K562 (cell line): ENCODE results near the gene EXOSC1. TPM values are rescaled to one million over a fixed set of nuclear protein-coding genes. Genes with fewer than 3 reads are reported as not detected.

ENCODE experiments used
- ATAC-seq: fragments of 200-7000 bp; cut with Tn5 transposase; 3 replicates; pipeline ENCODE4 v1.9.1; 2020; ENCODE audit warnings: moderate library complexity
- BruUV-seq: library from RNA; stranded (reverse); fragments of 400-500 nt; replicated peaks from 2 replicates; lab custom pipeline; 2021; lab: Mats Ljungman, UMichigan
- CTCF ChIA-PET: fragments of 300-600 bp; formaldehyde crosslinking; extraction: SDS; loops from one replicate; lab custom pipeline; 2021; ENCODE audit warnings: low intra/inter-chr PET ratio; lab: Yijun Ruan, JAX
- POLR2A ChIA-PET: fragments of 300-600, 350-650 bp; sonication (Branson Sonifier 250); formaldehyde crosslinking; extraction: SDS; loops from one replicate; lab custom pipeline; 2021; ENCODE audit warnings: antibody characterized with exemption, inconsistent platforms; lab: Yijun Ruan, JAX
- DNase-seq, 4 experiments: peaks; one replicate each; pipeline versions ENCODE4 v3.0.0 to v3.0.0-alpha.2; 2011 to 2018; ENCODE audit warnings: low spot score in 3 of 4, mixed read lengths in 3 of 4; ENCODE audit errors: extremely low read depth in 1 of 4
- FAIRE-seq: peaks from 2 replicates; lab custom pipeline; 2011; peaks lifted over from hg19 to GRCh38; lab: Jason Lieb, UNC
- H2AFZ ChIP-seq: 2 replicates; pipeline ENCODE4 v1.6.0; 2011; ENCODE audit warnings: low read depth, low read length, control low read depth, inconsistent platforms
- H3K27ac ChIP-seq: fragments of 200-600 bp; 3 replicates; pipeline ENCODE4 v1.8.0; 2011; ENCODE audit warnings: low read depth, mild to moderate bottlenecking, control low read depth, inconsistent platforms, low read length, moderate library complexity, mixed read lengths; ENCODE audit errors: extremely low read depth
- H3K27me3 ChIP-seq, 2 experiments: fragments of 300-600 bp in 1 of 2; 2 replicates in 1 of 2; 3 replicates in 1 of 2; pipeline versions ENCODE4 v1.6.0 to v1.8.0; 2011; ENCODE audit warnings: inconsistent platforms in 2 of 2, low read length in 2 of 2, mild to moderate bottlenecking in 1 of 2, mixed read lengths in 1 of 2, moderate library complexity in 1 of 2; ENCODE audit not compliant: control insufficient read depth in 2 of 2, insufficient read depth in 2 of 2
- H3K36me3 ChIP-seq: fragments of 300-600 bp; 3 replicates; pipeline ENCODE4 v1.8.0; 2011; ENCODE audit warnings: mild to moderate bottlenecking, low read length, inconsistent platforms; ENCODE audit not compliant: control insufficient read depth, insufficient read depth
- H3K4me1 ChIP-seq, 2 experiments: fragments of 200-600 bp in 1 of 2; replicated peaks in 1 of 2; 2 replicates in 1 of 2; 3 replicates in 1 of 2; pipeline versions ENCODE4 v1.5.1 to v1.8.0; 2011; ENCODE audit warnings: inconsistent platforms in 2 of 2, low read length in 2 of 2, mild to moderate bottlenecking in 1 of 2, mixed read lengths in 1 of 2, moderate library complexity in 1 of 2; ENCODE audit not compliant: control insufficient read depth in 2 of 2, insufficient read depth in 2 of 2
- H3K4me2 ChIP-seq: 2 replicates; pipeline ENCODE4 v1.6.1; 2011; ENCODE audit warnings: low read length, control low read depth, inconsistent platforms, mixed read lengths; ENCODE audit not compliant: insufficient read depth
- H3K4me3 ChIP-seq: fragments of 200-600 bp; sonication (generic), shearing (Covaris generic); 2 replicates; pipeline ENCODE4 v1.5.1; 2016; ENCODE audit warnings: control low read depth, inconsistent platforms
- H3K79me2 ChIP-seq: fragments of 200-600 bp; 3 replicates; pipeline ENCODE4 v1.8.0; 2011; ENCODE audit warnings: low read length, inconsistent platforms; ENCODE audit not compliant: control insufficient read depth, insufficient read depth
- H3K9ac ChIP-seq, 2 experiments: 2 replicates each; pipeline versions ENCODE4 v1.6.0 to v1.6.1; 2011; ENCODE audit warnings: low read depth in 2 of 2, low read length in 2 of 2, control low read depth in 1 of 2, inconsistent platforms in 1 of 2, mild to moderate bottlenecking in 1 of 2, mixed read lengths in 1 of 2; ENCODE audit not compliant: insufficient read depth in 1 of 2
- H3K9me1 ChIP-seq: one replicate; pipeline ENCODE4 v1.6.0; 2011; ENCODE audit warnings: inconsistent platforms, mild to moderate bottlenecking, low read length, moderate library complexity; ENCODE audit not compliant: control insufficient read depth, insufficient read depth
- H3K9me3 ChIP-seq: replicated peaks from 2 replicates; pipeline ENCODE4 v1.5.1; 2011; ENCODE audit warnings: low read depth, low read length, inconsistent platforms; ENCODE audit not compliant: control insufficient read depth, insufficient read depth
- H4K20me1 ChIP-seq: replicated peaks from 2 replicates; pipeline ENCODE4 v1.6.1; 2011; ENCODE audit warnings: low read length, inconsistent platforms, mixed read lengths; ENCODE audit not compliant: control insufficient read depth, insufficient read depth
- ASH1L ChIP-seq: fragments of 450-650 bp; IDR thresholded peaks from 2 replicates; pipeline ENCODE4 v1.6.1; 2018; ENCODE audit warnings: borderline replicate concordance, mild to moderate bottlenecking, low read depth; ENCODE audit not compliant: partially characterized antibody
- KDM4B ChIP-seq, 2 experiments: fragments of 450-650 bp in 1 of 2; sonication (generic) in 1 of 2; IDR thresholded peaks; 2 replicates each; pipeline ENCODE4 v1.6.1; 2016 to 2017; ENCODE audit warnings: borderline replicate concordance in 2 of 2, antibody characterized with exemption in 1 of 2, low read depth in 1 of 2, mild to moderate bottlenecking in 1 of 2
- LEF1 ChIP-seq: fragments of 450-650 bp; IDR thresholded peaks from 2 replicates; pipeline ENCODE4 v1.6.1; 2016; ENCODE audit warnings: mild to moderate bottlenecking
- NR2C2 ChIP-seq, 2 experiments: fragments of 200-800 bp in 1 of 2; sonication (Bioruptor generic) in 1 of 2; sonication (generic) in 1 of 2; formaldehyde crosslinking in 1 of 2; IDR thresholded peaks; 2 replicates each; pipeline versions ENCODE4 v1.6.1 to v1.8.0; 2016 to 2022; ENCODE audit warnings: mild to moderate bottlenecking in 1 of 2, missing compliant biosample characterization in 1 of 2, missing genetic modification characterization in 1 of 2, missing genetic modification reagents in 1 of 2
- RBM14 ChIP-seq: fragments of 200-400 bp; formaldehyde crosslinking; IDR thresholded peaks from 2 replicates; pipeline ENCODE4 v1.6.1; 2018; ENCODE audit warnings: low read depth, mild to moderate bottlenecking, low read length, moderate library complexity, borderline replicate concordance; ENCODE audit not compliant: insufficient read depth
- RFX7 ChIP-seq: fragments of 250-450 bp; sonication (Bioruptor Pico); IDR thresholded peaks from 2 replicates; pipeline ENCODE4 v1.5.1; 2021; ENCODE audit warnings: mild to moderate bottlenecking
- STAT5A ChIP-seq: IDR thresholded peaks from 2 replicates; pipeline ENCODE4 v1.6.1; 2012; ENCODE audit warnings: low read length, inconsistent platforms, borderline replicate concordance
- STAT5B ChIP-seq: fragments of 250-450 bp; sonication (Bioruptor Pico); IDR thresholded peaks from 2 replicates; pipeline ENCODE4 v1.8.0; 2021; ENCODE audit warnings: mild to moderate bottlenecking, inconsistent platforms
- TEAD4 ChIP-seq, 2 experiments: sonication (generic) in 1 of 2; formaldehyde crosslinking in 1 of 2; IDR thresholded peaks; 2 replicates each; pipeline versions ENCODE4 v1.6.1 to v1.8.0; 2012 to 2022; ENCODE audit warnings: borderline replicate concordance in 1 of 2, inconsistent platforms in 1 of 2, low read length in 1 of 2, mild to moderate bottlenecking in 1 of 2, missing genetic modification reagents in 1 of 2
- TGIF2 ChIP-seq: sonication (generic); formaldehyde crosslinking; IDR thresholded peaks from 2 replicates; pipeline ENCODE4 v1.8.1; 2022; ENCODE audit warnings: mild to moderate bottlenecking, missing genetic modification reagents, moderate library complexity
- VEZF1 ChIP-seq: fragments of 200-800 bp; sonication (Bioruptor generic); IDR thresholded peaks from 2 replicates; pipeline ENCODE4 v1.6.1; 2017; ENCODE audit warnings: missing genetic modification characterization, missing compliant biosample characterization
- ZMIZ1 ChIP-seq, 2 experiments: fragments of 150-350 bp in 1 of 2; IDR thresholded peaks; 2 replicates each; pipeline ENCODE4 v1.6.1; 2012 to 2016; ENCODE audit warnings: low read depth in 2 of 2, low read length in 2 of 2, mild to moderate bottlenecking in 1 of 2, moderate library complexity in 1 of 2
- ZNF253 ChIP-seq: fragments of 250-450 bp; sonication (Bioruptor Pico); conservative IDR thresholded peaks from 2 replicates; pipeline ENCODE4 v1.6.1; 2021; ENCODE audit warnings: mild to moderate bottlenecking
- ZNF316 ChIP-seq: fragments of 450-650 bp; IDR thresholded peaks from 2 replicates; pipeline ENCODE4 v1.6.1; 2016
- ZNF830 ChIP-seq: fragments of 250-450 bp; sonication (Bioruptor Pico); IDR thresholded peaks from 2 replicates; pipeline ENCODE4 v1.5.0; 2021; ENCODE audit warnings: mild to moderate bottlenecking
- WGBS: fragments of 100-300 bp; shearing (Covaris generic); methylation state at CpG from one replicate; pipeline ENCODE4 v1.1.6; 2016; ENCODE audit warnings: low coverage, mixed read lengths; ENCODE audit not compliant: insufficient coverage; ENCODE audit errors: missing lambda C conversion rate; 5-methylcytosine and 5-hydroxymethylcytosine counted together
- in situ Hi-C: fragments of 300-500 bp; cut with MboI; formaldehyde crosslinking; loops from 4 replicates; pipeline ENCODE4 v1.15.0; 2018; ENCODE audit warnings: inconsistent platforms, mixed read lengths
- intact Hi-C: fragments of 100-400 bp; cut with micrococcal nuclease; formaldehyde crosslinking; loops from 2 replicates; pipeline ENCODE4 v1.14.2; 2022
- polyA plus RNA-seq, 8 experiments: library from polyadenylated mRNA; depleted of rRNA in 4 of 8; stranded (reverse) in 5 of 8; unstranded in 3 of 8; fragments of >200 nt; fragmentation: Nextera tagmentation in 2 of 8; fragmentation: Illumina TruSeq in 1 of 8; extraction: Ambion mirVana in 2 of 8; extraction: Trizol in 1 of 8; gene quantifications; 2 replicates each; pipeline versions ENCODE4 v1.2.1 to v1.2.3, GENCODE V29; 2011 to 2014; ENCODE audit warnings: inconsistent platforms in 1 of 8, missing spikeins in 1 of 8
- total RNA-seq, 7 experiments: library from RNA; depleted of rRNA in 6 of 7; stranded (reverse); fragments of >200 nt in 6 of 7; fragmentation: Illumina TruSeq in 2 of 7; extraction: Trizol in 2 of 7; gene quantifications; 2 replicates each; pipeline versions ENCODE4 v1.2.1 to v1.2.3, GENCODE V29; 2011 to 2021; ENCODE audit warnings: low replicate concordance in 1 of 7

The EXOSC1 gene
- total and polyA plus RNA-seq, 9 of the 15 experiments (the other 6 are each of a cell fraction or from before 2014, with no cell fraction given): 44.3 to 117 (median 67.0) TPM

- ChIA-PET POLR2A (interaction anchor here (0.7 to 1.2 kb wide), 2 partner anchors 11 to 74 kb away, joined by 3 read pairs; no protein-coding TSS in a partner anchor), CTCF (interaction anchor here (0.7 kb wide), 1 partner anchor 19 kb away, joined by 4 read pairs; no protein-coding TSS in a partner anchor)
- H2AFZ ChIP-seq: peak within 1 kb of the TSS; percentile 88
- H3K27me3 ChIP-seq: no peaks in the 10 kb centered on the region
- peak within 1 kb of the TSS; percentile 93 to 100 for H3K9ac ChIP-seq
- no peaks in the 10 kb centered on the region for H3K9me1 ChIP-seq
- H3K4me1 ChIP-seq: peaks cover 6 to 12% of the 10 kb centered on the region in 2 experiments; a peak in 3 of 5 replicates
- WGBS: under 1% methylated on average over 41 of the region's 90 CpGs
- peaks cover 41% of the 10 kb centered on the region for H3K36me3 ChIP-seq
- ATAC-seq (peak; percentile 95), FAIRE-seq (peak; percentile 86), DNase-seq (peak; percentile 93 to 99 (median 98))
- peak within 1 kb of the TSS; percentile 99 for H3K4me2 ChIP-seq
- H3K79me2 ChIP-seq: peaks cover 43% of the 10 kb centered on the region
- no peaks in the 10 kb centered on the region for H3K9me3 ChIP-seq
- H4K20me1 ChIP-seq: peaks cover 16% of the 10 kb centered on the region
- BruUV-seq: TSS peak; percentile 59
- peak within 1 kb of the TSS; percentile 89 for H3K27ac ChIP-seq
- intact Hi-C loops (loop anchor here (1.0 kb wide), 1 partner anchor 19 kb away; no protein-coding TSS in a partner anchor), in situ Hi-C loops (no loop called here)
- H3K4me3 ChIP-seq: peak within 1 kb of the TSS; percentile 90
- TF ChIP-seq NR2C2 (CRISPR knock-in tag; IDR thresholded peaks at IDR 0.05) (peak; percentile 97), NR2C2 (tag; IDR thresholded peaks at IDR 0.05) (peak; percentile 99), ZNF316 (no peak), LEF1 (no peak), STAT5A (no peak), ZNF253 (no peak), RBM14 (no peak), TGIF2 (no peak), ZMIZ1 (IDR thresholded peaks at IDR 0.05; ENCODE audit: low read depth in 2 of 2, low read length in 2 of 2) (no peak), ZNF830 (CRISPR knock-in tag) (no peak), VEZF1 (peak; percentile 79), TEAD4 (IDR thresholded peaks at IDR 0.05; ENCODE audit: low read length) (no peak), TEAD4 (CRISPR knock-in tag; IDR thresholded peaks at IDR 0.05; ENCODE audit: borderline replicate concordance) (no peak), RFX7 (CRISPR knock-in tag) (no peak), STAT5B (CRISPR knock-in tag) (no peak), KDM4B (IDR thresholded peaks at IDR 0.05; ENCODE audit: borderline replicate concordance in 2 of 2, low read depth in 1 of 2) (no peak), ASH1L (no peak)
Observed at GRCh38 chr10:97425964-97426775, 19.6 kb downstream of the EXOSC1 start, which contains the start of gene PGAM1. TSS of gene PGAM1 (plus strand) at chr10:97426191. CDS start at chr10:97426308, 117 bp downstream.
